HT1080 (cell line): ENCODE measurements around the gene TRIM21. TPM values are rescaled to one million over a fixed set of nuclear protein-coding genes. Genes with fewer than 3 reads are reported as not detected.
"Not testable (repeated sequence)": the region's sequence is repeated elsewhere in the genome, so short reads cannot be mapped to it uniquely, and the experiment has no call there.

ENCODE experiments used
- DNase-seq: peaks from one replicate; pipeline ENCODE4 v3.0.0-alpha.2; 2015; ENCODE audit warnings: low read depth
- polyA plus RNA-seq, 2 experiments: library from polyadenylated mRNA; depleted of rRNA; stranded (reverse); fragments of >200 nt; gene quantifications; 2 replicates each; pipeline ENCODE4 v1.2.3, GENCODE V29; 2015
- total RNA-seq: library from RNA; depleted of rRNA; stranded (reverse); fragments of >200 nt; shearing (Covaris generic); gene quantifications from 2 replicates; pipeline ENCODE4 v1.2.3, GENCODE V29; 2014; rRNA removed

The TRIM21 gene
- 28.8 and 30.5 TPM in 2 replicates for total RNA-seq
- 20.7 and 22.5 TPM in 2 replicates for polyA plus RNA-seq (2015; cell fraction: cytosol; rRNA removed)
- 39.4 and 40.3 TPM in 2 replicates for polyA plus RNA-seq (2015; cell fraction: nucleus; rRNA removed)

- DNase-seq = peak; percentile 88
Observed at GRCh38 chr11:4393209-4393857, at the start of gene TRIM21. Gene TRIM21, minus strand, starts transcription at chr11:4393702. Its CDS starts 3,293 bp downstream, at chr11:4390409.

- DNase-seq = no peak
Observed at GRCh38 chr11:4441515-4441914, 48.0 kb upstream of the TRIM21 start.

- no peak for DNase-seq
Observed at GRCh38 chr11:4436411-4436810, 42.9 kb upstream of the TRIM21 start.

GRCh38 chr11:4433856-4434255, 40.4 kb upstream of the TRIM21 start:
- DNase-seq = no peak

- DNase-seq = no peak
Observed at GRCh38 chr11:4430051-4430450, 36.5 kb upstream of the TRIM21 start.

GRCh38 chr11:4418403-4418802, 24.9 kb upstream of the TRIM21 start:
- no peak for DNase-seq

GRCh38 chr11:4416816-4417215, 23.3 kb upstream of the TRIM21 start:
- no peak for DNase-seq

GRCh38 chr11:4416306-4416705, 22.8 kb upstream of the TRIM21 start:
- no peak for DNase-seq

GRCh38 chr11:4406206-4406605, 12.7 kb upstream of the TRIM21 start:
- not testable (repeated sequence) for DNase-seq

GRCh38 chr11:4393858-4394223, 339 bp upstream of the TRIM21 start:
- no peak for DNase-seq

- DNase-seq = no peak
Observed at GRCh38 chr11:4388221-4388620, 5.3 kb downstream of the TRIM21 start.

GRCh38 chr11:4385978-4386740, 7.3 kb downstream of the TRIM21 start:
- DNase-seq = no peak

GRCh38 chr11:4381901-4382300, 11.6 kb downstream of the TRIM21 start:
- no peak for DNase-seq

- no peak for DNase-seq
Observed at GRCh38 chr11:4375431-4376140, 17.9 kb downstream of the TRIM21 start.

GRCh38 chr11:4370166-4370565, 23.3 kb downstream of the TRIM21 start:
- DNase-seq = no peak

- no peak for DNase-seq
Observed at GRCh38 chr11:4368286-4368685, 25.2 kb downstream of the TRIM21 start, which contains the start of gene OR52B4. Gene OR52B4, minus strand, starts transcription at chr11:4368386. Its CDS starts 91 bp downstream, at chr11:4368295.

GRCh38 chr11:4348142-4348541, 45.4 kb downstream of the TRIM21 start:
- DNase-seq = not testable (repeated sequence)

- DNase-seq = not testable (repeated sequence)
Observed at GRCh38 chr11:4345366-4345765, 48.1 kb downstream of the TRIM21 start.
